T-helper 1 cell treated with Interleukin-12 subunit alpha and Interleukin-12 subunit beta and Interleukin-4 antibody, amounts not matched to agents 30 μg/mL and 1 μg/mL, for 36 hours (primary cell): ENCODE data around the gene RAB22A.
"Not testable (repeated sequence)": the region's sequence is repeated elsewhere in the genome, so short reads cannot be mapped to it uniquely, and the experiment has no call there.

Source experiments
- H3K27ac Mint-ChIP-seq: one replicate; pipeline ENCODE4 v1.8.0; 2021; ENCODE audit warnings: mild to moderate bottlenecking, mixed read lengths
- H3K27me3 Mint-ChIP-seq: one replicate; pipeline ENCODE4 v1.8.0; 2021; ENCODE audit warnings: low read depth, mixed read lengths
- H3K36me3 Mint-ChIP-seq: one replicate; pipeline ENCODE4 v1.8.0; 2021; ENCODE audit warnings: low read depth, mixed read lengths
- H3K4me1 Mint-ChIP-seq: one replicate; pipeline ENCODE4 v1.8.0; 2021; ENCODE audit warnings: low read depth, mixed read lengths
- H3K4me3 Mint-ChIP-seq: one replicate; pipeline ENCODE4 v1.8.0; 2021; ENCODE audit warnings: mild to moderate bottlenecking, moderate library complexity, mixed read lengths
- H3K9me3 Mint-ChIP-seq: one replicate; pipeline ENCODE4 v1.8.0; 2021; ENCODE audit warnings: mixed read lengths

The RAB22A gene

GRCh38 chr20:58344741-58345140, 35.2 kb downstream of the RAB22A start:
- Mint-ChIP-seq H3K36me3 (peaks cover 49% of the 10 kb centered on the region), H3K27ac (no peak overlapping the region), H3K9me3 (peaks cover 4% of the 10 kb centered on the region)

GRCh38 chr20:58349570-58349969, 40.1 kb downstream of the RAB22A start:
- H3K27me3 Mint-ChIP-seq = no peaks in the 10 kb centered on the region
- peaks cover 2% of the 10 kb centered on the region for H3K4me1 Mint-ChIP-seq
- H3K27ac Mint-ChIP-seq = peak overlapping the region; percentile 21
- H3K36me3 Mint-ChIP-seq = peaks cover 44% of the 10 kb centered on the region
- H3K9me3 Mint-ChIP-seq = peaks cover 4% of the 10 kb centered on the region
- H3K4me3 Mint-ChIP-seq = no peak overlapping the region

More at GRCh38 chr20:58344741-58345140, 35.2 kb downstream of the RAB22A start:
- Mint-ChIP-seq H3K27me3 (no peaks in the 10 kb centered on the region), H3K4me3 (no peak overlapping the region), H3K4me1 (peaks cover 11% of the 10 kb centered on the region)

- Mint-ChIP-seq H3K27ac (no peak overlapping the region), H3K36me3 (peaks cover 24% of the 10 kb centered on the region), H3K9me3 (no peaks in the 10 kb centered on the region), H3K4me3 (no peak overlapping the region), H3K27me3 (no peaks in the 10 kb centered on the region), H3K4me1 (peaks cover 2% of the 10 kb centered on the region)
Observed at GRCh38 chr20:58352468-58352867, 43.0 kb downstream of the RAB22A start.

- Mint-ChIP-seq H3K27me3 (no peaks in the 10 kb centered on the region), H3K36me3 (peaks cover 30% of the 10 kb centered on the region), H3K4me1 (no peaks in the 10 kb centered on the region), H3K27ac (no peak overlapping the region), H3K4me3 (no peak overlapping the region), H3K9me3 (no peaks in the 10 kb centered on the region)
Observed at GRCh38 chr20:58359441-58359840, 49.9 kb downstream of the RAB22A start.

GRCh38 chr20:58360936-58361335, 51.4 kb downstream of the RAB22A start:
- Mint-ChIP-seq H3K36me3 (peaks cover 25% of the 10 kb centered on the region), H3K4me1 (no peaks in the 10 kb centered on the region), H3K27ac (no peak overlapping the region), H3K4me3 (no peak overlapping the region), H3K27me3 (no peaks in the 10 kb centered on the region), H3K9me3 (no peaks in the 10 kb centered on the region)

GRCh38 chr20:58361481-58362205, 52.1 kb downstream of the RAB22A start:
- H3K36me3 Mint-ChIP-seq = peaks cover 28% of the 10 kb centered on the region
- H3K27ac Mint-ChIP-seq = no peak overlapping the region
- H3K27me3 Mint-ChIP-seq = no peaks in the 10 kb centered on the region
- no peaks in the 10 kb centered on the region for H3K4me1 Mint-ChIP-seq
- H3K4me3 Mint-ChIP-seq = no peak overlapping the region
- H3K9me3 Mint-ChIP-seq = no peaks in the 10 kb centered on the region

- Mint-ChIP-seq H3K27ac (no peak overlapping the region), H3K9me3 (no peaks in the 10 kb centered on the region), H3K4me3 (no peak overlapping the region), H3K36me3 (peaks cover 26% of the 10 kb centered on the region), H3K4me1 (no peaks in the 10 kb centered on the region), H3K27me3 (no peaks in the 10 kb centered on the region)
Observed at GRCh38 chr20:58362206-58362516, 52.6 kb downstream of the RAB22A start.

GRCh38 chr20:58362970-58363369, 53.5 kb downstream of the RAB22A start:
- no peaks in the 10 kb centered on the region for H3K27me3 Mint-ChIP-seq
- H3K9me3 Mint-ChIP-seq = no peaks in the 10 kb centered on the region
- no peak overlapping the region for H3K27ac Mint-ChIP-seq
- H3K36me3 Mint-ChIP-seq = peaks cover 22% of the 10 kb centered on the region
- no peak overlapping the region for H3K4me3 Mint-ChIP-seq
- H3K4me1 Mint-ChIP-seq = no peaks in the 10 kb centered on the region

- Mint-ChIP-seq H3K36me3 (peaks cover 9% of the 10 kb centered on the region), H3K4me1 (no peaks in the 10 kb centered on the region), H3K27ac (no peak overlapping the region), H3K4me3 (no peak overlapping the region), H3K27me3 (no peaks in the 10 kb centered on the region), H3K9me3 (no peaks in the 10 kb centered on the region)
Observed at GRCh38 chr20:58366866-58367265, 57.4 kb downstream of the RAB22A start.

GRCh38 chr20:58372806-58373205, 63.3 kb downstream of the RAB22A start:
- Mint-ChIP-seq H3K9me3 (no peaks in the 10 kb centered on the region), H3K4me3 (no peak overlapping the region), H3K36me3 (no peaks in the 10 kb centered on the region), H3K4me1 (no peaks in the 10 kb centered on the region), H3K27me3 (peaks cover 13% of the 10 kb centered on the region), H3K27ac (no peak overlapping the region)

- H3K4me1 Mint-ChIP-seq, H3K36me3 Mint-ChIP-seq, H3K9me3 Mint-ChIP-seq, H3K4me3 Mint-ChIP-seq, H3K27ac Mint-ChIP-seq: not testable (repeated sequence)
- peaks cover 18% of the 10 kb centered on the region for H3K27me3 Mint-ChIP-seq
Observed at GRCh38 chr20:58373296-58373695, 63.8 kb downstream of the RAB22A start.

GRCh38 chr20:58374027-58374850, 64.7 kb downstream of the RAB22A start:
- H3K27ac Mint-ChIP-seq = no peak overlapping the region

GRCh38 chr20:58374906-58375758, 65.6 kb downstream of the RAB22A start:
- Mint-ChIP-seq H3K9me3 (no peaks in the 10 kb centered on the region), H3K27ac (no peak overlapping the region), H3K27me3 (peaks cover 32% of the 10 kb centered on the region), H3K36me3 (no peaks in the 10 kb centered on the region), H3K4me3 (no peak overlapping the region), H3K4me1 (no peaks in the 10 kb centered on the region)

More at GRCh38 chr20:58374027-58374850, 64.7 kb downstream of the RAB22A start:
- Mint-ChIP-seq H3K27me3 (peaks cover 26% of the 10 kb centered on the region), H3K4me1 (no peaks in the 10 kb centered on the region), H3K36me3 (no peaks in the 10 kb centered on the region), H3K4me3 (no peak overlapping the region), H3K9me3 (no peaks in the 10 kb centered on the region)

GRCh38 chr20:58375759-58376352, 66.3 kb downstream of the RAB22A start:
- Mint-ChIP-seq H3K27ac (no peak overlapping the region), H3K4me1 (no peaks in the 10 kb centered on the region), H3K4me3 (no peak overlapping the region), H3K36me3 (no peaks in the 10 kb centered on the region), H3K27me3 (peaks cover 34% of the 10 kb centered on the region), H3K9me3 (peaks cover 2% of the 10 kb centered on the region)
